GM19035 (cell line): Measurements from ENCODE around the gene DNMBP.
"Not testable (repeated sequence)": the region's sequence is repeated elsewhere in the genome, so short reads cannot be mapped to it uniquely, and the experiment has no call there.

Source experiments
- ATAC-seq: cut with Tn5 transposase; IDR thresholded peaks from one replicate; pipeline ENCODE4 v1.9.1; 2021; ENCODE audit not compliant: unreplicated experiment

Gene DNMBP

DNA sequence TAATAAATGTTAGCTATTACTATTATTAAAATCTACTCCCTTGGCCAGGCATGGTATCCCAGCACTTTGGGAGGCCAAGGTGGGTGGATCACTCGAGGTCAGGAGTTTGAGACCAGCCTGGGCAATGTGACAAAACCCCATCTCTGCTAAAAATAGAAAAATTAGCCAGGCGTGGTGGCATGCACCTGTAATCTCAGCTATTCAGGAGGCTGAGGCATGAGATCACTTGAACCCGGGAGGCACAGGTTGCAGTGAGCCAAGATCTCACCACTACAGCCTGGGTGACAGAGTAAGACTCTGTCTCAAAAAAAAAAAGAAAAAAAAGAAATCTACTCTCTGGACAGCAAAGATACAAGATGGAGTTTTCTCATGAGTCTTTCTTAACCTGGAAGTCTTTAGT, 56.2 kb downstream of the DNMBP start:
- ATAC-seq = not testable (repeated sequence)

DNA sequence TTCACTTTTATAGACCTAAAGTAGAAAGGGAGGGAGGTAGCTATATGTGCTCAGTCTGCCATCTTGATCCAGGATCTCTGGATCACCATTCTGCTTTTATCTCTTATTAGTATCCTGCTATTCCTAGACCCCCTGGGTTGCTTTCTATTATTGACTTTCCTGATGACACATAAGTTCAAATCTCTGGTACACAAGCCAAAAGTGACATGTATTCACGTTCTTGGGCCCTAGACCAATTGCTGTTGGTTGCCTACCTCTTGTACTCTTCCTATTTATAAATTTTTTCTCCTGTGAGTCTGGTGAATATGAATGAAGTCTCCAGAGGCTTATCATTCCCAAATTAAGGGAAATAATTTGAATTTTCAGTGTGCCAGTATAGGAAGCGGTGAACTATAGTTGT, 56.9 kb downstream of the DNMBP start:
- no peak for ATAC-seq

GRCh38 chr10:99946051-99946450, 63.7 kb downstream of the DNMBP start:
- ATAC-seq = not testable (repeated sequence)

- ATAC-seq = no peak
Measured at GRCh38 chr10:99945263-99945662, 64.5 kb downstream of the DNMBP start.

GRCh38 chr10:99944860-99945259, 64.9 kb downstream of the DNMBP start:
- no peak for ATAC-seq

- no peak for ATAC-seq
Measured at GRCh38 chr10:99943908-99944307, 65.8 kb downstream of the DNMBP start.

GRCh38 chr10:99941942-99942820, 67.6 kb downstream of the DNMBP start:
- ATAC-seq = no peak

DNA sequence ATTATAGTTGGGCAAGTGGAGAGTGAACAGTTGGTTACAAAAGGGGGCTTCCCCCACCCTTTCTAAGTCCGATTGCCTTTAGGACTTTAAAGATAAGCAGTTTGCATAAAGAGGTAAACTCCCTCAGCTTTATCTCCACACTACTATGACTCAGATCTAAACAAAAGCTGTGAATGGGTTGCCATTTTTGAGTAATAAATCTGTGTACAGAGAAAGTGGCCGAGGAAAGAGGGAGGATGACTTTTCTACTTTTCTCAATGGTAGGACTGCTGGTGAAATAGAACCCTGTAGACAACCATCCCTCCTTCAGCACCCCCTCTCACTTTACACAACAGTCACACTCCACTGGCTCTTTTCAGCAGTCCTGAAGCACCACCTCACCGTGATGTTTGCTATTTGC, 71.2 kb downstream of the DNMBP start:
- peak; percentile 86 for ATAC-seq

DNA sequence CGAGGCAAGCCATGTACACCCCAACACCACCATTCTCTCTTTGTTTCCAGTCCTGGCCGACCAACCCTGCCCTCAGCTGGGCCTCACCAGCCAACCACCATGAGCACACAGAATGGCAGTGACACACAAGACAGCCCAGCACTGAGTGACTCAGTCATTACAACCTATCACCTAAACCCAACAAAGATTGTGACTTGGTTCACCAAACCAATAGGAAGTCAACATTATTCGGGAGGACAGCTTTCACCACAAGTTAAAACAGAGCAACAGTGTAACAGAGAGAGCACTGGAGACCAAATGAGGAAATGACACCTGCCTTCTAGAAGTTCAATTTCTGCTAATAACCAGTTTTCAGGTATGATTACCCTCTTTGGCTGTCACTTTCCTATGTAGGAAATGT, 72.1 kb downstream of the DNMBP start:
- no peak for ATAC-seq

GRCh38 chr10:99932203-99932957, 77.4 kb downstream of the DNMBP start:
- not testable (repeated sequence) for ATAC-seq

GRCh38 chr10:99930731-99931550, 78.8 kb downstream of the DNMBP start:
- no peak for ATAC-seq

GRCh38 chr10:99929360-99929759, 80.4 kb downstream of the DNMBP start:
- no peak for ATAC-seq

DNA sequence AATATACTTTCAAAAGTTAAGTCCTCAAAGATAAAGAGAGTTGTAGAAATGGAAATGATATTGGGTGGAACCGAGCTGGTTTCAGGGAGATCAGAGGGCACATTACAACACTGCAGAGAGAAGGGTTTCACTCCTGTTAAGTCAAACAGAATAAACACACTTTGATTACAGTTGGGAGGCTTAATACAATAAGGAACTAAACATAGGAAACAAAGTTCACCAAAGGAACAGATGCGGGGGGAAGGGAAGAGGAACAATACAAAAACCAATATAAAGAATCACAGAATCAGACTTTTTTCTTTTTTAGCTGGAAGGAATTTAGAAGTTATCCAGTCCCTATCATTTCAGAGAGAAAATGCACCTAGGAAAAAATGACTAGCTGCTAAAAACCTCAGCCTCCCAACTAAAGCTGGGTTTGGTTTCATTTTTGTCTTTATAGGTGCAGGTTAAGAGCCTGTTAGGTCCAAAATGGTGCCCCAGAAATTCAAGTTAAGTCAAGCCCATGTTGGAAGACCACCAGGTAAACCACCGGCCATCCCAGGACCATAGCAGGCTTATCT, 81.9 kb downstream of the DNMBP start:
- no peak for ATAC-seq

DNA sequence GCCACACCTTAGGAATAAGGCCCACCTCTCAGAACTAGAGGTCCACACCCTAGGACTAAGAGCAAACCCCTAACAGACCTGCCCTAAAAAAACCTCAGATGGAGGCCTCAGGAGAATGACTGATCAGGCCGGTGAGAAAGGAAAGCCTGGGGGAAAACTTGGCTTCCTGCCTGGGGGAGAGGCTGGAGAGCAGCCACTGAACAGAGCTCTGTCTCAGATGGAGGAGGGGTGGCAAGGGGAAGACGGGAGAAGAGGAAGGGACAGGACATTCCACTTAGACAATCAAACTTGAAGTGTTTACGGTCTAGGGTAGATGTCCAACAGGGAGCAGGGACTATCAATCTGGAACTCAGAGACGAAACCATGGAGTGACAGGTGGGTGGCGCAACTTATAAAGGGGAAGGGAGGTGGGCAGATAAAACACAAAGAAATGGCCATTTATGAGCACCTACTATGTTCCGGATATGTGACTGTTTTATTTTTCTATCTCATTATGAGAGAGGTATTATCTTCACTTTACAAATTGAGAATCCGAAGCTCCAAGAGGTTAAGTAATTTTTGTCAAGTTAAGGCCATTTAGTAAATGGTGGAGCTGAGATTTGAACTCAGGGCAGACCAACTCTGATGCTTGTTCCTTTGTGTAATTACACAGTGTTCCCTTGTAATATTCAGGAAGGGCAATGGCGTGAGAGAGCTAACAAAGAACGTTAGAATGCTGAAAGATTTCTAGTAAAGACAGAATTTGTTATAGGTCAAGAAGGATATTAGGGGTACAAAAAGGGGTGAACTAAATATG, 82.6 kb downstream of the DNMBP start:
- no peak for ATAC-seq

DNA sequence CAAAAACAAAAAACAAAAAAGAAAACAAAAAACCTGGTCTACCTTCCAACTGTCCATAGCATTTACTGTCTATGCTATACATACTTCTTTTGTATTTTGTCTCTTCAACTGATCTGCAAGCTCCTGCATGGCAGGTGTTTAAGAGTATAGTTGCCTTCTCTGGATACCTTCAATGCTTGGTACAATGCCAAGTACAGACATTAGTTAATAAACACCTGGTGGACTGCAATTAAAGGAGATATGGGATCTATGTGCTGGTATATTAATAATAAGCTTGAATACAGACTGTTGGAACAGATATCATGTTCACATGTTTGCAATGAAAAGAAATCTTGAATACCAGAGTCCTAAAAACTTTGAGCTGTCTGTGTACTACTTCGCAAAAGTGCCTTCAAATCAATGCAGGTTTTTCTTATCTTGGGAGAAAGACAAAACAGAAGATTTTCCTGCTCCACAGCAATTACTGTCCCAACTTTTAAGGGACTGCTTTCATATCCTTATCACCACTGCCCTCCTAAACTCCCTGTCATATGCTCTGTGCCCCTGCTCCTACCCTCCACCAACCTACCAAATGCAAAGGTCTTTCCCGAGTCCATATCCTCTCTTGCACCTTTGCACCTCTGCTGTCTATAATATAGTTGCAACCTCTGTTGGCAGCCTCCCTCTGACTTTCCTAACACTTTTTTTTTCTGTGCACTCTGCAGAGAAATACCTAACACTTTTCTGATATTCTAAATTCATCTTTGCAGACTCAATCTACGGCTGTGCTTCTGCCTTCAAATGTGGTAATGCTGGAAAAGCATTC, 85.1 kb downstream of the DNMBP start:
- ATAC-seq = no peak

GRCh38 chr10:99921948-99922347, 87.8 kb downstream of the DNMBP start:
- ATAC-seq = no peak

GRCh38 chr10:99920901-99921300, 88.8 kb downstream of the DNMBP start:
- ATAC-seq = no peak

- ATAC-seq = no peak
Measured at GRCh38 chr10:99920486-99920885, 89.3 kb downstream of the DNMBP start.
